Thymus (tissue), 14 donors: ENCODE data around the gene EIF4E2. TPM values are rescaled to one million over a fixed set of nuclear protein-coding genes. Genes with fewer than 3 reads are reported as not detected.

Experiments used
- DNase-seq, 9 donors: peaks; one replicate each; pipeline ENCODE4 v3.0.0-alpha.2; 2013; ENCODE audit warnings: low spot score in 9 of 9, low read depth in 6 of 9, missing footprints in 1 of 9
- H3K27ac ChIP-seq, 2 donors: one replicate each; pipeline ENCODE4 v1.5.1; 2013; ENCODE audit warnings: control low read depth in 1 of 2, low read depth in 1 of 2, low read length in 1 of 2, mild to moderate bottlenecking in 1 of 2, moderate library complexity in 1 of 2
- H3K27me3 ChIP-seq, 2 donors: one replicate each; pipeline ENCODE4 v1.5.1; 2013; ENCODE audit warnings: low read length in 1 of 2; ENCODE audit not compliant: control insufficient read depth in 2 of 2, insufficient read depth in 1 of 2
- H3K36me3 ChIP-seq, 2 donors: one replicate each; pipeline ENCODE4 v1.5.1; 2013; ENCODE audit warnings: low read length in 1 of 2, mild to moderate bottlenecking in 1 of 2, moderate library complexity in 1 of 2; ENCODE audit not compliant: control insufficient read depth in 2 of 2, insufficient read depth in 2 of 2
- H3K4me1 ChIP-seq, 2 donors: one replicate each; pipeline ENCODE4 v1.5.1; 2013; ENCODE audit warnings: low read length in 2 of 2; ENCODE audit not compliant: control insufficient read depth in 2 of 2, insufficient read depth in 2 of 2
- H3K4me3 ChIP-seq, 2 donors: one replicate each; pipeline ENCODE4 v1.5.1; 2013; ENCODE audit warnings: low read length in 2 of 2, control low read depth in 1 of 2, mild to moderate bottlenecking in 1 of 2
- H3K9me3 ChIP-seq, 2 donors: one replicate each; pipeline ENCODE4 v1.5.1; 2013; ENCODE audit warnings: low read length in 1 of 2, mild to moderate bottlenecking in 1 of 2; ENCODE audit not compliant: control insufficient read depth in 2 of 2, insufficient read depth in 1 of 2
- WGBS: extraction: QIAGEN DNeasy Blood & Tissue Kit; methylation state at CpG from one replicate; pipeline ENCODE4 v1.1.7; 2013; 5-methylcytosine and 5-hydroxymethylcytosine counted together
- long read RNA-seq, 10 donors: transcript quantifications; one replicate each; lab custom pipeline, GENCODE V29; 2026
- polyA plus RNA-seq: library from polyadenylated mRNA; stranded (reverse); fragments of 200-250 nt; gene quantifications from one replicate; pipeline ENCODE4 v1.2.3, GENCODE V29; 2013
- total RNA-seq: library from RNA; stranded (reverse); fragments of 120-200 nt; gene quantifications from one replicate; pipeline ENCODE4 v1.2.4, GENCODE V29; 2013
- donor health status: healthy.

EIF4E2 gene
- 59.5 TPM for total RNA-seq
- polyA plus RNA-seq, result 53.0 TPM
- long read RNA-seq, donor 1, partial matches to known transcripts, result 0 of 5 reads
- long read RNA-seq, donor 1, other reads (novel, unspliced or antisense), result 0 of 5 reads
- long read RNA-seq, donor 2, transcript EIF4E2-202 (7 exons, 3,448 nt), result minor isoform, 5 of 95 reads
- long read RNA-seq, donor 2, transcript EIF4E2-201 (7 exons, 1,604 nt), result major isoform, 26 of 95 reads
- long read RNA-seq, donor 2, transcript EIF4E2-206 (6 exons, 1,014 nt), result minor isoform, 10 of 95 reads
- long read RNA-seq, donor 2, partial matches to known transcripts, result 42 of 95 reads
- long read RNA-seq, donor 2, other reads (novel, unspliced or antisense), result 0 of 95 reads
- long read RNA-seq, donor 3, transcript EIF4E2-201 (7 exons, 1,604 nt), result major isoform, 21 of 60 reads
- long read RNA-seq, donor 3, partial matches to known transcripts, result 33 of 60 reads
- long read RNA-seq, donor 3, other reads (novel, unspliced or antisense), result 0 of 60 reads
- long read RNA-seq, donor 4, transcript EIF4E2-201 (7 exons, 1,604 nt), result major isoform, 6 of 27 reads
- long read RNA-seq, donor 4, partial matches to known transcripts, result 19 of 27 reads
- long read RNA-seq, donor 4, other reads (novel, unspliced or antisense), result 0 of 27 reads
- long read RNA-seq, donor 5, transcript EIF4E2-202 (7 exons, 3,448 nt), result minor isoform, 5 of 76 reads
- long read RNA-seq, donor 5, transcript EIF4E2-206 (6 exons, 1,014 nt), result minor isoform, 9 of 76 reads
- long read RNA-seq, donor 5, transcript EIF4E2-201 (7 exons, 1,604 nt), result major isoform, 26 of 76 reads
- long read RNA-seq, donor 5, partial matches to known transcripts, result 30 of 76 reads
- long read RNA-seq, donor 5, other reads (novel, unspliced or antisense), result 0 of 76 reads
- long read RNA-seq, donor 6, transcript EIF4E2-201 (7 exons, 1,604 nt), result major isoform, 12 of 38 reads
- long read RNA-seq, donor 6, partial matches to known transcripts, result 19 of 38 reads
- long read RNA-seq, donor 6, other reads (novel, unspliced or antisense), result 0 of 38 reads
- long read RNA-seq, donor 7, transcript EIF4E2-201 (7 exons, 1,604 nt), result major isoform, 18 of 62 reads
- long read RNA-seq, donor 7, partial matches to known transcripts, result 36 of 62 reads
- long read RNA-seq, donor 7, other reads (novel, unspliced or antisense), result 0 of 62 reads
- long read RNA-seq, donor 8, transcript EIF4E2-201 (7 exons, 1,604 nt), result major isoform, 6 of 21 reads
- long read RNA-seq, donor 8, partial matches to known transcripts, result 7 of 21 reads
- long read RNA-seq, donor 8, other reads (novel, unspliced or antisense), result 0 of 21 reads
- long read RNA-seq, donor 9, transcript EIF4E2-201 (7 exons, 1,604 nt), result major isoform, 15 of 43 reads
- long read RNA-seq, donor 9, partial matches to known transcripts, result 24 of 43 reads
- long read RNA-seq, donor 9, other reads (novel, unspliced or antisense), result 0 of 43 reads
- long read RNA-seq, donor 10, transcript EIF4E2-201 (7 exons, 1,604 nt), result major isoform, 10 of 28 reads
- long read RNA-seq, donor 10, partial matches to known transcripts, result 11 of 28 reads
- long read RNA-seq, donor 10, other reads (novel, unspliced or antisense), result 0 of 28 reads

- Histone ChIP-seq H3K9me3 (no peaks in the 10 kb centered on the region), H3K27me3 (no peaks in the 10 kb centered on the region), H3K4me1 (peaks cover 13 to 18% of the 10 kb centered on the region in 2 donors), H3K36me3 (peaks cover 10 to 32% of the 10 kb centered on the region in 2 donors), H3K27ac (peak within 1 kb of the TSS; percentile 95 to 99), H3K4me3 (peak within 1 kb of the TSS; percentile 93 to 99)
- under 1% methylated on average over 81 of the region's 81 CpGs for WGBS
- DNase-seq, result peak; percentile 74 to 95 (median 87)
Measured at GRCh38 chr2:232550354-232551249, at the start of gene EIF4E2, which contains the start of gene TIGD1. Gene EIF4E2, plus strand, starts transcription at chr2:232550689. Its CDS starts 36 bp downstream, at chr2:232550725. Gene TIGD1, minus strand, starts transcription at chr2:232550557. Its CDS starts 675 bp downstream, at chr2:232549882.

GRCh38 chr2:232501331-232501771 lies 49.1 kb upstream of the EIF4E2 start:
- Histone ChIP-seq H3K4me1 (peaks cover 0 to 4% of the 10 kb centered on the region in 2 donors), H3K4me3 (no peak overlapping the region), H3K36me3 (no peaks in the 10 kb centered on the region), H3K9me3 (no peaks in the 10 kb centered on the region), H3K27me3 (peaks cover 44 to 92% of the 10 kb centered on the region in 2 donors), H3K27ac (no peak overlapping the region)
- no peak for DNase-seq
- WGBS, result 92% methylated on average over 9 of the region's 9 CpGs

GRCh38 chr2:232501794-232502390 lies 48.6 kb upstream of the EIF4E2 start:
- no peak for DNase-seq
- Histone ChIP-seq H3K4me1 (peaks cover 0 to 4% of the 10 kb centered on the region in 2 donors), H3K4me3 (no peak overlapping the region), H3K27me3 (peaks cover 48 to 94% of the 10 kb centered on the region in 2 donors), H3K9me3 (no peaks in the 10 kb centered on the region), H3K36me3 (no peaks in the 10 kb centered on the region), H3K27ac (no peak overlapping the region)
- 59% methylated on average over 10 of the region's 10 CpGs for WGBS

- DNase-seq, result no peak
- no peaks in the 10 kb centered on the region for H3K9me3 ChIP-seq
- no peak overlapping the region for H3K27ac ChIP-seq
- H3K4me1 ChIP-seq, result peaks cover 0 to 4% of the 10 kb centered on the region in 2 donors
- H3K27me3 ChIP-seq, result peaks cover 48 to 94% of the 10 kb centered on the region in 2 donors
- no peaks in the 10 kb centered on the region for H3K36me3 ChIP-seq
- WGBS, result 11% methylated on average over 20 of the region's 21 CpGs
- H3K4me3 ChIP-seq, result peak overlapping the region in 1 of 2 donors; percentile 15
Measured at GRCh38 chr2:232502511-232502910, 48.0 kb upstream of the EIF4E2 start.

- Histone ChIP-seq H3K27me3 (peaks cover 48 to 94% of the 10 kb centered on the region in 2 donors), H3K4me3 (peak overlapping the region in 1 of 2 donors; percentile 35), H3K27ac (no peak overlapping the region), H3K4me1 (peaks cover 0 to 4% of the 10 kb centered on the region in 2 donors), H3K9me3 (no peaks in the 10 kb centered on the region), H3K36me3 (no peaks in the 10 kb centered on the region)
- no peak for DNase-seq
- WGBS, result 2% methylated on average over 75 of the region's 75 CpGs
Measured at GRCh38 chr2:232502911-232503808, 47.3 kb upstream of the EIF4E2 start.

GRCh38 chr2:232503809-232504323 lies 46.6 kb upstream of the EIF4E2 start:
- Histone ChIP-seq H3K4me3 (no peak overlapping the region), H3K9me3 (no peaks in the 10 kb centered on the region), H3K27me3 (peaks cover 48 to 98% of the 10 kb centered on the region in 2 donors), H3K27ac (no peak overlapping the region), H3K36me3 (no peaks in the 10 kb centered on the region), H3K4me1 (peaks cover 0 to 4% of the 10 kb centered on the region in 2 donors)
- 18% methylated on average over 16 of the region's 16 CpGs for WGBS
- no peak for DNase-seq
